Amniotic epithelial cell (primary cell): Measurements from ENCODE around the gene ADNP2.

Experiments
- DNase-seq: peaks from one replicate; pipeline ENCODE4 v3.0.0-alpha.2; 2010; ENCODE audit warnings: low read depth

Gene ADNP2

DNA sequence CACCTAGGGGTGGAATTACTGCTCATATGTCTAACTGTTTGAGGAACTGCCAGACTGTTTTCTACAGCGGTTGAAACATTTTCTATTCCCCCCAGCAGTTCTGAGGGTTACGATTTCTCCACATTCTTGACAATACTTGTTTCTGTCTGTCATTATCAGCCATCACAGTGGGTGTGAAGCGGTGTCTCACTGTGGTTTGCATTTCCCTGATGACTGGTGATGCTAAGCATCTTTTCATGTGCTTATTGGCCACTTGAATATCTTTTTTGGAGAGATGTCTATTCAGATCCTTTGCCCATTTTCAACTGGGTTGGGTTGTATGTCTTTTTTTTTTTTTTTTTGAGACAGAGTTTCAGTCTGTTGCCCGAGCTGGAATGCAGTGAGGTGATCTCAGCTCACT lies 63.0 kb downstream of the ADNP2 start:
- DNase-seq = no peak

DNA sequence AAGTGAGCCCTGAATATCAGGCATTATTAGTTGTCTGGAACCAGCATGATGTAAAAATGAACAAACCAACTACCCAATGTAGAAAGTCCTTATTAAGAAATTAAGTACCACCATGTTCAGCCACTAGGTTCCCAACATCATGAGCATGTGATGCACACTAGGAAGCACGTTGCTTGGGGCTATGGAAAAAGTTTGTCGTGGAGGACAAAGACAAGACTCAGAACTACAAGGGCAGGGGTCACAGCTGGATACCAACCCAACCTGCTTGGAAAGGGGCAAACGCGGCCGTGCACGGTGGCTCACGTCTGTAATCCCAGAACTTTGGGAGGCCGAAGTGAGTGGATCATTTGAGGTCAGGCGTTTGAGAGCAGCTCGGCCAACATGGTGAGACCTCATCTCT lies 64.0 kb downstream of the ADNP2 start:
- no peak for DNase-seq

DNA sequence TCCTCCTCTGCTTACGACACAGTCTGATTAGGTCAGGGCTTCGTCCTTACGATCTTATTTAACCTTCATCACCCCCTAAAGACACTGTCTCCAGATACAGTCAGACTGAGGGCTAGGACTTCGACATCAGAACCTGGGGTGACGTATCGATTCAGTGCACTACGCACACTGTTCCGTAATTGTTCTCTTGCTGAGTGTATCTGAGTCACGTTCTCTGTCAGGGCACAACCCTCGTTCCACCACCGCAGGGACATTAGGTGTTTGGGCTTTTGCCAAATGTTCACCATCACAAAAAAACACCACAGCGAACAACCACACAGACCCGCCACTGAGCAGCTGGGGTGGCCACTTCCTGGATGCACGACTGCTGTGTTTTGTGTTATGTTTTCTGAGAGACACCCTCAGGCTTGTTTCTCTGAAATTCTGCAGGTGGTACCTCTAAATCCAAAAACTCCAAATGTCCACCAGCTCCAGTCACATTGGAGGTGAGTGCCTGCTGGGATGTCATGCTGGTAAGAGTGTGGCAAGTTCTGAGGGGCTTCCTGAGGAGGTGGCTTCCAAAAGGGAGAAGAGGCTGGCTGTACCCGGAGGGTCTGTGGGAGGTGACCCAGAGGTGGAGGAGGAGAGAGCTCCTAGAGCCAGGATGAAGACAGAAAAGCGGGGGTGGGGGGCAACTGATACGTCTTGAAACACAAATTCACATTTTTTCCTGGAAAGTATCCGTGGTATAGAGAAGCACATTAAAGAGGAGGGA lies 66.6 kb downstream of the ADNP2 start:
- no peak for DNase-seq

DNA sequence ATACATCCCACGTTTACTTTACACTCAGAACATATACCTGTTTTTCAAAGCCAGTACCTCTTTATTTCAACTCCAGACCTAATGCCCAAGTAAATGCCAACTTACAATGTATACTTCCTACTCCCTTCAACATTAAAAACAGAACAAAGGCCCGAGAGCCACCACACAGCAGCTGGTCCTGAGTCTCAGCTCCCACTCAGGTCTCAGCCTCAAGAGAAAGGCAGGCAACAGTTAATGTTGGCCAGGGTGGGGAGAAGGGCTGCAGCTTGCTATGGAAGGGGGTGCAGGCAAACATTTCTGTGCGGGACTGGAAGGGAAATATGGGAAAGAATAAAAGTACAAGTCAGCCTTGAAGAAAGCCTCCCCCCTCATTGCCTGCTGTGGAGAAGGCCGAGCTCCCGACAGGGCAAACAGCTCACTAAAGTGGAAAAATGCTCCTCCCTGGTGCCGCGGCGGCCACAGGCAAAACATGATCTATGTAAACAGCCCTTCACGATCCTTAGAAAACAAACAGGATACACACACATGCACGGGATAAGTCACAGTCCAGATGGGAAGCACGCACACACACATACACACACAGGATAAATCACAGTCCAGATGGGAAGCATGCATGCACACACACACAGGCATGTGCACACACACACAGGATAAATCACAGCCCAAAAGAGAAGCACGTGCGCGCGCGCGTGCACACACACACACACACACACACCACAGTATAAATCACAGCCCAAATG lies 67.4 kb downstream of the ADNP2 start:
- DNase-seq = no peak

DNA sequence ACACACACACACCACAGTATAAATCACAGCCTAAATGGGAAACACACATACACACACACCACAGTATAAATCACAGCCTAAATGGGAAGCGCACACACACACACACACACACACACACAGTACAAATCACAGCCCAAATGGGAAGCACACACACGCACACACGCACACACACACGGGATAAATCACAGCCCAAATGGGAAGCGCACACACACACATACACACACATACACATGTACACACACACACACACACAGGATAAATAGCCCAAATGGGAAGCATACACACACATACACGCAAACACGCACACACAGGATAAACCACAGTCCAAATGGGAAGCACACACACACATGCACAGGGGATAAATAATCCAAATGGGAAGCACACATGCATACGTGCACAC lies 68.1 kb downstream of the ADNP2 start:
- no peak for DNase-seq

DNA sequence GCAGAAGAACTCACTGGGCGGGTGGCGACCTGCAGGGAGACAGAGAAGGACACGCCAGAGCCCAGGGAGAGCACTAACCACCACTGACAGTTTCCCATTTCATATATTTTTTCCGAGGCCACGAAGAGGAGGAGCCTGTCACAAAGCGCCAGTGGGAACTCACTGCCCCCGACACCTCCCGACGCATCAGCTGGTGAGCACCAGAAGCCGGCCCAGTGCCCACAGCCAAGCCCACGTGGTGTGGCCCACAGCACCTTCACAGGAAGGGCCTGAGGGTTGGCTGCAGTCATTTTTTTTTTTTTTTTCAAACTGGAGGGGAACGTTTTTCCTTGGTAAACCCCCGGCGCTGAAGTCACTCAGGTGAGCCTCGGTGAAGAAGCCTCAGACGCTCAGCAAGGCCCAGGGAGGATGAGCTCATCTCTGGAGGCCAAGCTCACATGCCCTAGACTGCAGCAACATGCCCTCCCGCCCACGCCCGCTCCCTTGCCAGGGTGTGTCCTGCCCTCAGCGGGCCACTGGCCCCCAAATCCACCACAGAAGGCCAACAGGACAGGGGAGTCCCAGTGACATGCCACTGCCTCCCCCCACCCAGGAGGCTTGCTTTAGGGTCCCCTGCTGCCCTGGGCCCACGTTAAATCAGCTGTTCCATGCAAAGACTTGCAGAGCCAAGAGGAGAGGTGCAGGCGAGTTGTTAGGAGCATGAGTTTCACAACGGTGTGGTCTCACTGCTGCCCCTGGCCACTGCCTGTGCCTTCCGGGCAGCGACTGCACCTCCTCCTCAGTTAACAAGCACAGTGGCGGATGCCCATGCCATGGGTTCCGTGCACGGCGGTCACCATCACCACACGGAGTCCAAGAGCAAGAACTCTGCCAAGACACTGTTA lies 70.1 kb downstream of the ADNP2 start:
- no peak for DNase-seq

DNA sequence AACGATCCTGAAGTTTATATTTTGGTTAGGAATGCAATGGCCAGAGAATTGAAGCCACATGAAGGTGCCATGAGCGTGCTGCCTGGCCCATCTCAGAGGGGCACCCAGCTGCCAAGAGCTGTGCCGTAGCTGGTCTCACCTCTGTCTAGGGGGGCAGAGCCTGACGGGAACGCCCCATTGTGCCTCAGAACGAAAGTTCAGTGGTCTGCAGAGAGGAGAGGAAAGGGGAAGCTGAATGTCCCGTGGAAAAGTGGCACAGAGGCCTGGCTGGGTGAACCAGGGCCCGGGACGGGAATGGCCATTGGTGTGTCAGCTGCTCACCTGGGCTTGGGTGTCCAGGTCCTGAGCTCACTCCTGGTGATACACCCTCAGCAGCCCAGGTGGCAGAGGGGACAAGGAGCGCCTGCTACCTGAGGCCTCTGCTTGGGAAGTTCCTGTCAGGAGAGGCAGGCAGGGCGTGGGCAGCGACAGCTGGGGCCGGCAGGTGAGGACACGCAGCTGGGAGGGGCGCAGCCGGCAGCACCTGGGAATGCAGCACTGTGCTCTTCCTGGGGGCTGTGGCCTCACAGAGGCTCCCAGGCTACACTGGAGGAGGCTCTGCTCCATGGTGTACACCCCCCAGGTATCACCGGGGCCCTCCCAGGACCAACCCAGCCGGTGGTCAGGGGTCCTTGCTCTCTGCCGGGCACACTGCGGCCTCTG lies 70.9 kb downstream of the ADNP2 start:
- no peak for DNase-seq

DNA sequence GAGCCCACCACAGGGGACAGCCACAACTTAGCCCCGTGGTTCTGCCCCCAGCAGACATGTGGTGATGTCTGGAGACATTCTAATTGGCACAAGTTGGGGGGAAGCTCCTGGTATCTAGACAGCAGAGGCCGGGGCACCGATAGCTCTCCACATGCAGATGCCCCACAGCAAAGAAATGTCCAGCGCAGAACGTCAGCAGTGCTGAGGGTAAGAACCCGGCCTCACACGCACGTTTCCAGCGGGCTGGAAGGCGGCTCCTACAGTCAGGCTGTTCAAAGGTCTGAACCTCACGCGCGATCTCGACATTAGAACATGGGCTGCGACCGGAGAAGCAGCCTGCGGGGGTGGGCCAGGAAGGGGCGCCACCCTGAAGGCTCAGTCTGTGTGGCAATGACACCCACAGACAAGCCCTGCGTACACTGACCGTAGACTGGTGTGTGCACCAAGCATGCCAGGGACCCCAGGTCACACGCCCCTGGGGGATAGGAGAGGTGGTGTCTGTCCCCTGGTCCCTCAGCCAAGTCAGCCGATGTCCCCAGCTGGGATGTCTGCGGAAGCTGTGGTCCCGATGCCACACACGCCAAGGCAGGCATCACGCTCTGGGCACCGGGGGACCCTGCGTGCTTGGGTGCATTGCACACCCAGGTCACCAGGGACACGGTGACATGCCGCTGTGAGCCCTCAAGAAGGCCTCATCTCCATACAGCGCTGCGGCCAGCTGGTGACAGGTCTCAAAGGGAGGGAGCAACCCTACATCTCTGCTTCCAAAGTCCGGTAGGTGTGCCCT lies 71.9 kb downstream of the ADNP2 start:
- DNase-seq = no peak

DNA sequence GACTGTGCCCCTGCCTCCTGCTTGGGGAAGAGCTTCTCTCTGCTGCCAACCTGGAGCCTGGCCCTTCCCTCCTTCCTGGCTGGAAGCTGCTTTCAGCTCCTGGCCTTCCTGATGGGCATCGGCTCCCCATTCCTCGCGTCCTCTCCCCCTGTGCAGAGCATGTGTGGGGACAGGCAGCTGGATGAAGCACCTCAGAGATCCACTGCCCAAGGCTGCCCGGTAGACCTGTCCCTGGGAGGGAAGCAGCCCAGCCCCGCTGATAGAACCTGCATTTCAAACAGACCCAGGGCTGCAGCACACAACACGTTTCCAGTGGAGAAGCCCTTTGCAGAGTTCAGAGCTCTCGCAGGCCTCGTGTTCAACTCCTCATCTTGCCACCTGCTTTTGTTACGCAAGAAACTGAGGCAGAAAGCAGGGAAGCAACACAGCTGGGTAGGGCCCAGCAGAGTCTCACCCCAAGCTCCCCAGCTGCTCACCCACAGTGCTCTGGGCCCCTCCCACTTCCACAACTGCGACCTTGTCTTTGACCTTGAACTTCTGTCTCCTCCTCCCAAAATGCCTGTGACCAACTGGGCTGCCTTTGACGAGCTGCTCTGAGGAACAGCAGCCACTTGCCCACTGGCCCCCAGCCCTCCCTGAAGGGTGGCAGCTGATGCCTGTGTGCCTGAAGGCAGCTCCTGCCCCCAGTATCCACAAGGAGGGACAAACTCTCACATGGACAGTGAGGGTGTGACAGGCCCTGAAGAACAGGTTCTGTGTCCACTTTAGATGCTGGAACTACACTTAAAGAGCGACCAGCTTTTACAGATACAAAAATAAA lies 72.8 kb downstream of the ADNP2 start:
- DNase-seq = no peak

DNA sequence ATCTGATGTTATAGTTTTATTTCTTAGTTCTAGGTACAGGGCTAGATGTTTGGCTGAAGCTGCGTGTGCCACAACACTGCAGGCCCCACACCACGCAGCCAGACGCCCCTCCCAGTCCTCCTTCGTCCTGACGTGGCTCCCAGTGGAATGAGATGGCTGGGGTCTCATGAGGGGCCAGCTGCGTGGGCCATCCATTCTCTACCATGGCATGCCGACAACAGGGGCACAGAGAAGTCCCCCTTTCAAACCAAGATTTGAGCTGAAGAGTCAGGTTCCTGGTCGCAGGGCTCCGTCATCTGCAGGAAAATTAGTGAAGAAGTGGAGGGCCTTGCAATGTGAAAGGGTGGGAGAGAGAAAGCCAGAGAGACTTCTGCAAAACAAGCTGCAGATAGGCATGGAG lies 73.8 kb downstream of the ADNP2 start:
- DNase-seq = no peak

DNA sequence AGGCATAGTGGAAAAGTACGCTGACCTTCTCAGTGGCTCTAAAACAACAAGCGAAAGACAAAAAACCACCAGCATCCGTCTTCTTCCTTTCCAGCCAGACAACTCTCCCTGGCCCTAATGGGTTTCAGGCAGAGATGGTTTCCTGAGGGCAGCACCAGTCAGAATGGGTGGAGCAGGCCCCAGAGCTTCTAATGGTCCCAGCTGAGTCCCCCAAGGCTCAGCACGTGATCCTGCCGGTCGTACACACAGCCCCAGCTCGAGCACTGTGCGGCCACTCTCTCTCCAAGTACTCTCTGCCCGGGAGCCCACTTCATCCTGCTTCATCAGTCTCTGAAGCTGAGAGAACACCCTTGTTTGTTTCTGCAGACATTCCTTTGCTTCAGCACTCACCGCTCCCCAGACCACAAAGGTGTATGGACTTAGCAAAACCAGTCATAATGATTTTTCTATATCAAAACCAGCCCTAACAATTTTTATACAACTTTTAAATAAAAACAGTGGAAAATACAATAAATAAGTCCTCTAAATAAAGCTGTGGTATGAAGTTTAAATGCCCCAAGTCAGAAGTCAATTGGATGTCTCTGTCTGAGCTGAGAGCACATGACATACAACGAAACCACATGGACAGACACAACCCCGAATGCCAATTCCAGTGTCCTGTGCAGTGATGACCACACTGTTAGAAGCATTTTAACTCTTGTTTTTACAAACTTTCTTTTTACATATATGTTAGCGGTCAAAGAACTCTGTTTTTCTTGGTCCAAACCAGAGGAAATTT lies 74.4 kb downstream of the ADNP2 start:
- DNase-seq = no peak

DNA sequence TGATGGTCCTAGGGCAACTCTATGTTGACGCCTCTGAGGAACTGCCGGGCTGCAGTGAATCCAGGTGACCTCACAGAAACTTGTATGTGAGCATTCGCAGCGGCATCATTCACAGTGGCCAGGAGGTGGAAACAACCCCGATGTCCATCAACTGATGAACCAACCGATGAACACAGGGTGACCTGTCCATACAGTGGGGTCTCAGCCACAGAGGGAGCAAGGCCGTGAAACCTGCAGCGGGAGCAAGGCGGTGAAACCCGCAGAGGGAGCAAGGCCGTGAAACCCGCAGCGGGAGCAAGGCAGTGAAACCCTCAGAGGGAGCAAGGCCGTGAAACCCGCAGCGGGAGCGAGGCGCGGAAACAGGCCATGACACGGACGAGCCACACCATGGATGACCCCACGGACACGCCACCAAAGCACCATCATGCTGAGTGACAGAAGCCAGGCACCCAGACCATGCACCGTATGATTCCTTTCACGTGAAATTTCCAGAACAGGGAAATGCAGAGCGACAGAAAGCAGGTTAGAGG lies 75.2 kb downstream of the ADNP2 start:
- DNase-seq = no peak

DNA sequence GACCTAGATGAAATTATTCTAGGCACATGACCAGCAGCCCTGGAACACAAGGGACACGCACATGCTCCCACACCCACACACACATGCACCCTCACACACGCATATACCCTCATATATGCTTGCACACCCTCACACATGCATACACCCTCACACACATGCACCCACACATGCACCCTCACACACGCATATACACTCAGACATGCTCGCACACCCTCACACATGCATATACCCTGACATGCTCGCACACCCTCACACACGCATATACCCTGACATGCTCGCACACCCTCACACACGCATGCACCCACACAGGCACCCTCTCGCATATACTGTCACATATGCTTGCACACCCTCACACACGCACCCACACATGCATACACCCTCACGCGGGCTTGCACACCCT lies 76.5 kb downstream of the ADNP2 start:
- DNase-seq = no peak

DNA sequence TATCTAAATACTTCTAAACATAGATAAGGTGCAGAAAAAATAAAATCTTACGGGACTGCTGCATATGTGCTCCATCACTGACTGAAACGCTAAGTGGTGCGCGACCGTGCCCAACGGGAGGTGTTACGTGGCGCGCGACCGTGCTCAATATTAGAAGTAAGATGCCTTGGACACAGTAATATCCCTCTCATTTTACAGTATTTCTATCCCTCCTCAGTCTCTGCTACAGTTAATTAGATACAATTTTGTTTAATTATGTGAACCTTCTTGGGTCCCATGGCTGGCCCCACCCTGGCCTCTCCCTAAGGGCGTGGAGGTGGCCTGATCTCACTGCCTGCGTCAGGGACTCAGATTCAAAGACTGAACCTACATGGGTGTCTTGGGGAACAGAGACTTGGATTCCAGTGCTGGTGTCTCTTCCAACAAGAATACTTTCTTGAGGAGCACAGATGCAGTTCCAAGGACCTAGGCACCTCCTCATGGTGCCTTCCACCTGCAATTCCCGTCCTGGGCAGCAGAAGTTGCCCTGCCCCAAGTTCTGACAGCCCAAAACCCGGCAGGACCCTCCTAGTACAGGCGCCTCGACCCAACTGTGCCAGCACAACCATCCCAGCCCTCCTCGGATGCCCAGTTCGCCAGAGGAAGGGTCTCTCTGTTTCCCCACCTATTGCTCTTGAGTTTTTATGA lies 79.0 kb downstream of the ADNP2 start:
- DNase-seq = no peak

DNA sequence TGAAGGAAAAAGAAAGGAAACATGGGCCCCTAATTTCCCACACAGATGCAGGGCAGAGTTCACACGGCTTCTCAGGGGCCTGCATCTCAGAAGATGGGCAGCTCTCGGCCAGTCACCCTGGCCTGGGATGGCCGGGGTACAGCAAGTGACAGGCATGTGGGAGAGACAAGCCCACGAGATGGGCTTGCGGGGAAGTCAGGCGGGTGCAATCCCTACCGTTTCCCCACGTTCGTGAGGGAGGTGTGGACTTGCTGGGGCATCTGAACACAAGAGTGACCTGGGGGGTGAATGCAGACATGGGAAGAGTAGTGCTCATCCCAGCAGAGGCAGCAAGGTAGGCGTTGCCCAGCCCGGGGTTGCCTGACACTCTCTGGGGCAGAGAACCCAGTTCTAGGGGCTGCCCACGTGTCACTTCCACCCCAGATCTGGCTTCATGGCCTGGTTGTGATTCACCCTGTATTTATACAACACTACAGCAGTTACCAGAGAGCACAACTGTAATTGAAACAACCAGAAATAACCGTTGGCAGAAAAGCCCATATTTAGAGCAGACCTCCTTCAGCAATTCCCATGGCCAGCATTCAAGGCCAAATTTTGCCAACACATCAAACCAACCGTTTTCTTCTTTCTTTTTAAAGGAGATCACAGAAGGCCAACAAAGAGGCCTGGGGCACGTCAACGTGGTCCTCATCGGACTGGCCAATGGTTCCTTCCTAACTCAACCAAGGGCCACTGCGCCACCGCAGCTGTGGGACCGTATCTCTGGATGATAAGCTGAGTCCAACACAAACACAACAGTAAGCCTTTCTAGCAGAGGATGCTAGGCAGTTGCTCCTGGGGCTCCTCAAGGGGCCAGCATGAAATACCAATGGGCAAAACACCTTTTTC lies 79.8 kb downstream of the ADNP2 start:
- no peak for DNase-seq

DNA sequence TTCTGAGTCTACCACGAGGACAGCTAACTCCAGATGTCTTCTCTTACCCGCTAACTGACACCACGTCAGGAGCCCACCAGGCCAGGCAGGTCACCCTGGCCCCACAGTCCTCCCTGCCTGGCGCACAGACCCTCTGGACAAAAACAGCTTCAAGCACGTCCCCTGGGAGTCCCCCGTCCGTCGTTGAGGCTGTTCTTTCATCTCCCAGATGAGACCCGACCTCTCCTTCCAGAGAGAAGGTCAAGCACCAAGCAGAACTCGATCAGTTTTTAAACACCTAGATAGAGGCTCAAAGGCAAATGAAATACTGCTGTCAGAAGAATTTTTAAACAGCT lies 80.4 kb downstream of the ADNP2 start:
- DNase-seq = no peak
